Uterus (tissue), 4 donors: ENCODE measurements around the gene ZSCAN21. TPM values are rescaled to one million over a fixed set of nuclear protein-coding genes. Genes with fewer than 3 reads are reported as not detected.

Experiments used
- DNase-seq, 2 donors: peaks; one replicate each; pipeline ENCODE4 v3.0.0-alpha.2; 2019 to 2020
- H3K27ac ChIP-seq, 2 donors: fragments of 200-600 bp; sonication (generic); 1 replicate in 1 of 2; 2 replicates in 1 of 2; pipeline ENCODE4 v1.5.1; 2016 to 2018
- H3K27me3 ChIP-seq, 2 donors: fragments of 200-600 bp; sonication (generic); one replicate each; pipeline ENCODE4 v1.5.1; 2018 to 2019; ENCODE audit warnings: control low read depth in 1 of 2
- H3K36me3 ChIP-seq, 2 donors: fragments of 200-600 bp; sonication (generic); one replicate each; pipeline ENCODE4 v1.5.1; 2019; ENCODE audit warnings: control low read depth in 1 of 2
- H3K4me1 ChIP-seq, 2 donors: fragments of 200-600 bp; sonication (generic); one replicate each; pipeline ENCODE4 v1.5.1; 2018 to 2019; ENCODE audit warnings: control low read depth in 1 of 2
- H3K4me3 ChIP-seq, 2 donors: fragments of 200-600 bp; sonication (generic); 1 replicate in 1 of 2; 2 replicates in 1 of 2; pipeline ENCODE4 v1.5.1; 2018 to 2019; ENCODE audit warnings: mild to moderate bottlenecking in 1 of 2
- H3K9me3 ChIP-seq, 2 donors: fragments of 200-600 bp; sonication (generic); one replicate each; pipeline ENCODE4 v1.5.1; 2019; ENCODE audit warnings: control low read depth in 1 of 2
- CTCF ChIP-seq, 4 experiments: fragments of 200-600 bp in 2 of 4; fragments of 450-650 bp in 2 of 4; sonication (generic) in 2 of 4; IDR thresholded peaks; one replicate each; pipeline ENCODE4 v1.5.1; 2016 to 2019; ENCODE audit warnings: antibody characterized with exemption in 4 of 4, mild to moderate bottlenecking in 2 of 4, moderate library complexity in 1 of 4
- POLR2A ChIP-seq, 2 donors: fragments of 450-650 bp; IDR thresholded peaks; one replicate each; pipeline ENCODE4 v1.6.1; 2016; ENCODE audit warnings: antibody characterized with exemption in 2 of 2, mild to moderate bottlenecking in 1 of 2, moderate library complexity in 1 of 2
- intact Hi-C: fragments of 100-400 bp; cut with DNase I; formaldehyde crosslinking; loops from one replicate; pipeline ENCODE4 v1.15.1; 2023; ENCODE audit warnings: low total_unique reads
- total RNA-seq, 4 donors: library from RNA; depleted of rRNA in 3 of 4; stranded (reverse); fragments of >200 nt in 3 of 4; gene quantifications; one replicate each; pipeline versions ENCODE4 v1.1.0 to v1.2.4, GENCODE V29; 2014 to 2023
- donor health status: DM: yes; HTN: yes; CAD: no.

ZSCAN21 gene
- total RNA-seq, 4 donors from 2014 or later: 5.0 to 28.9 (median 17.0) TPM

- no peak for DNase-seq
- TF ChIP-seq CTCF (IDR thresholded peaks at IDR 0.05): no peak
- no peak for TF ChIP-seq POLR2A (IDR thresholded peaks at IDR 0.05)
- Histone ChIP-seq H3K27me3 (no peaks in the 10 kb centered on the region), H3K27ac (no peak overlapping the region), H3K36me3 (no peaks in the 10 kb centered on the region), H3K9me3 (peaks cover 0 to 22% of the 10 kb centered on the region in 2 donors), H3K4me1 (no peaks in the 10 kb centered on the region), H3K4me3 (no peak overlapping the region)
- intact Hi-C loops: no loop called here
Observed at GRCh38 chr7:100072462-100072861, 22.9 kb downstream of the ZSCAN21 start.

DNA sequence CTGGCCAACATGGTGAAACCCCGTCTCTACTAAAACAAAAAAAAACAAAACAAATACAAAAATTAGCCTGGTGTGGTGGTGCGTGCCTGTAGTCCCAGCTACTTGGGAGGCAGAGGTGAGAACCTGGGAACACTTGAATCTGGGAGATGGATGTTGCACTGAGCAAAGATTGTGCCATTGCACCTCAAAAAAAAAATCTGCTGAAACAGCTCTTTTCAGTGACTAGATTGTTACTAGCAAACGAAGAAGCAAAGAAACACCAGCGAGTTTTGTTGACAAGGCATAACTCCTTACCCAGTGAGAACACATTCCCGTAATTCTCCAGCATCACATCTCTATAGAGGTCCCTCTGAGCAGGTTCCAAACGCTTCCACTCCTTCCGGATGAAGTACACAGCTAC, 25.3 kb downstream of the ZSCAN21 start:
- TF ChIP-seq POLR2A (IDR thresholded peaks at IDR 0.05) (no peak), CTCF (IDR thresholded peaks at IDR 0.05) (no peak)
- no peaks in the 10 kb centered on the region for H3K36me3 ChIP-seq
- intact Hi-C loops: no loop called here

DNA sequence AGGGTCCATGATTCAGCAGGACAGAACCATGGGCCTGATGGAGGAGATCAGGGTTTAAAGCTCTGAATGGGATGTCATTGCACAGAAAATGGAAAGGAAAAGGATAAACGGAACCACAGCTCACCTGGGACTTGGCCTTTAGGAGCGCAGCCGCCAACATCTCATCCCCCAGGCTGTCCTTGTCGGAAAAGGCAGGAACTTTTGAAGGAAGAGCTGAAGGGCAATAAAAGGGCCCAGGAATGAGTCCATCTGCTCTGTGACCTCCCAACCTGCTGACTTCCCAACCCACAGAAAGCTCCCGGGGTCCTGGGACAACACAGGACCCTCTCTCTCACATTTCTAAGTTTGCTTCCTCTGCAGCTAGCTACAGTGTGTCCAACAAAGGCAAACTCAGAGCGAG, 25.8 kb downstream of the ZSCAN21 start:
- no peak for DNase-seq
- TF ChIP-seq CTCF (IDR thresholded peaks at IDR 0.05) (no peak), POLR2A (IDR thresholded peaks at IDR 0.05) (no peak)
- H3K36me3 ChIP-seq: no peaks in the 10 kb centered on the region
- H3K9me3 ChIP-seq: peaks cover 0 to 22% of the 10 kb centered on the region in 2 donors
- no peak overlapping the region for H3K4me3 ChIP-seq
- intact Hi-C loops: no loop called here
- H3K27ac ChIP-seq: no peak overlapping the region
- H3K27me3 ChIP-seq: no peaks in the 10 kb centered on the region
- no peaks in the 10 kb centered on the region for H3K4me1 ChIP-seq

More for the DNA sequence above, 25.3 kb downstream of the ZSCAN21 start:
- Histone ChIP-seq H3K27ac (no peak overlapping the region), H3K9me3 (peaks cover 0 to 22% of the 10 kb centered on the region in 2 donors), H3K4me3 (no peak overlapping the region), H3K4me1 (no peaks in the 10 kb centered on the region), H3K27me3 (no peaks in the 10 kb centered on the region)
- DNase-seq: no peak

DNA sequence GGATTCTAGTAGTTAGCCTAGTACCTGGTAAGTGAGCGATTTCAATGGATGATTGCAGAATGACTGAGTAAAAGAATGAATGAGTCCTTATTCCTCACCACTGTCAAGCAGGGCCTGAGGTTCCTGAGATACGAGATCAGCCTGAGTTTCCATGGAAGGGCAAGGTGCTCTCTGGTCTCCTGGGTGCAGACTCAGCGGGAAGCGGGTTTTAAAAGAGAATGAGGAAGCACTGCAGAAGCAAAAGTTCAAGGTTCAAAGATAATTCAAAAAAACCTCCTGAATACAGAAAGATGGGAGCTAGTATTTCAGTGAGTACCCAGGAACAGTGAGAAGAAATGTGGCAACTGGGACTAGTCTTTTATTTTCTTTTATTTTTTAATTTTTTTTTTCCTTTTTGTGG, 27.6 kb downstream of the ZSCAN21 start:
- DNase-seq: no peak
- Histone ChIP-seq H3K4me1 (no peaks in the 10 kb centered on the region), H3K27ac (no peak overlapping the region), H3K4me3 (no peak overlapping the region), H3K27me3 (no peaks in the 10 kb centered on the region), H3K36me3 (no peaks in the 10 kb centered on the region), H3K9me3 (peaks cover 0 to 4% of the 10 kb centered on the region in 2 donors)
- intact Hi-C loops: no loop called here
- TF ChIP-seq POLR2A (IDR thresholded peaks at IDR 0.05) (no peak), CTCF (IDR thresholded peaks at IDR 0.05) (no peak)

DNA sequence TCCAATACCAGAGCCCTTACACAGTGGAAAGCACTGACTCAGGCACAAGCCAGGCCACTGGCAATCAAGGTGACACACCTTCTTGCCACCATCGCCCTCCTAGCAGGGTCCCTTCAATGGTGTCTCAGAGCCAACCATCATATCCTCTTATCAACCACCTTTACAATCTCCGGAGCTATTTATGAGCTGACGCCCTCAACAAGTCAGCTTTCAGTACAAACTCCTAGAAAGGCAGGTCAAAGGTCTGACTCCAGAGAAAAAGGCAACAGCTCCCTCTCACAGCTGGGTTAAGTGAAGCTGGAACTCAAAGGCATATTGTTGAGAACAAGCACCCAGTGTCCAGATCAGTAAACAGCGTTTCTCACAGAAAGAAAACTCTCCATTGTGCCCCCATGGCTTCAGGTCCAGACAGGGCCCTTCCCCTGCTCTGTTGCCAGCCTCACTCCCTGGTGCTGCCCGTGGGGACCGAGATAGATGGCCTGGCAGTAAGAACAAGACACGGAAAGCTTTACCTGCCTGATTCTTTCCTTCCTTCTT, 29.5 kb downstream of the ZSCAN21 start:
- Histone ChIP-seq H3K36me3 (no peaks in the 10 kb centered on the region), H3K27me3 (no peaks in the 10 kb centered on the region), H3K4me3 (no peak overlapping the region), H3K27ac (no peak overlapping the region), H3K9me3 (no peaks in the 10 kb centered on the region), H3K4me1 (no peaks in the 10 kb centered on the region)
- intact Hi-C loops: no loop called here
- TF ChIP-seq CTCF (IDR thresholded peaks at IDR 0.05) (no peak), POLR2A (IDR thresholded peaks at IDR 0.05) (no peak)
- DNase-seq: no peak
